DOHH2 (cell line): Measurements from ENCODE around the gene ALX4.

Source experiments
- CTCF ChIP-seq: fragments of 200-600 bp; sonication (generic); IDR thresholded peaks from one replicate; pipeline ENCODE4 v1.5.1; 2014; ENCODE audit warnings: antibody characterized with exemption, mild to moderate bottlenecking, low read depth, low read length; ENCODE audit not compliant: poor library complexity, severe bottlenecking
- EZH2phosphoT487 ChIP-seq: fragments of 200-600 bp; sonication (generic); IDR thresholded peaks from 2 replicates; pipeline ENCODE4 v1.6.1; 2017; ENCODE audit warnings: borderline replicate concordance, mild to moderate bottlenecking, antibody characterized with exemption, low read length, moderate library complexity, mixed read lengths

GRCh38 chr11:44338698-44339529 lies 29.0 kb upstream of the ALX4 start:
- TF ChIP-seq CTCF: no peak
- TF ChIP-seq EZH2phosphoT487: no peak
